ENCODE results near the gene SDF4. TPM values are rescaled to one million over a fixed set of nuclear protein-coding genes. Genes with fewer than 3 reads are reported as not detected.

Gene SDF4
- total RNA-seq, 1 donor from 2014 or later = 93.8 TPM

DNA sequence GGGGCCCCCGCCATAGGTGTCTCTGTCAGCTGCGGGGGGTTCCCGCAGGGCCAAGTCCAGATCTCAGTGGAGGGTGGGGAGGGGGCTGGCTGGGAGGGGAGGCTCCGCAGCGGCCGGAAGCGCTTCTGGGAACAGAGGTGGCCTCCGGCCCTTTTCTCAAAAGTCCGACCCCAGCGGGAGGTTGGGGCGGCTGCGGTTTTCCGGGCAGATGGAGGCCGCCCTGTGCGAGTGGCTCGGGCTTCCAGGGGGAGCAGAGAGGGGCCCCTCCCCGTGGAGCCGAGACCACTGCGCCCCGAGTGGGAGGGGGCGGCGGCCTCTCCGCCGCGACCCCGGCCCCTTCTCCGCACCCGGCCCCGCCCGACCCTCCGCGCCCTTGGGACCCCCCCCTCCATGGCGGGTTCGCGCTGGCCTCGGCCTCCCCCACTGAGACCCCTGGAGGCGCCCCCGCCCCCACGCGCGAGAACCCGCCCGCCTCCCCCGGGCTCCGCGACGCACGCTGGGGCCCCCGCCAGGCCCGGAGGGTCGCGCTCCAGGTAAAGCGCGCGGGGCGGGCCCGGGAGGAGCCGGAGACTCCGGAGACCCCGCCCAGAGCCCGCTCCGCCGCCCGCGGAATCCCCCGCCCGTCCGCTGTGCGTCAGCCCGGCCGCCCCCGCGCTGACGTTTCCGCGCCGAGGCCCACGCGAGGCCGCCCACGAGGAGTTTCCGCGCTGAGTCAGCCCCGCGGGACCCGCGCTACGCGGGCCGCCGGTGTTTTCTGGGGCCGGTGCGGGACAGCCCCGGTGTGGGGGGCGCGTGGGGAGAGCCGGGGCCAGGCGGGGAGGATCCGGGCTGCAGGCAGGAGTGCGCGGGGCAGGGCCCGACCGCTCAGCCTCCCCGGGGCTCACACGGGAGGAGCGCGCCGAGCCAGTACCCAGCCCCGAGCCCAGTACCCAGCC, 30.7 kb downstream of the SDF4 start:
- Mint-ChIP-seq H3K27ac (ENCODE audit: unreplicated experiment) (no peak overlapping the region), H3K9me3 (no peaks in the 10 kb centered on the region), H3K36me3 (ENCODE audit: low read depth) (no peaks in the 10 kb centered on the region), H3K4me1 (no peaks in the 10 kb centered on the region), H3K4me3 (no peak overlapping the region), H3K27me3 (ENCODE audit: low read depth) (peaks cover 8% of the 10 kb centered on the region)
- TF ChIP-seq, protein P1, sequence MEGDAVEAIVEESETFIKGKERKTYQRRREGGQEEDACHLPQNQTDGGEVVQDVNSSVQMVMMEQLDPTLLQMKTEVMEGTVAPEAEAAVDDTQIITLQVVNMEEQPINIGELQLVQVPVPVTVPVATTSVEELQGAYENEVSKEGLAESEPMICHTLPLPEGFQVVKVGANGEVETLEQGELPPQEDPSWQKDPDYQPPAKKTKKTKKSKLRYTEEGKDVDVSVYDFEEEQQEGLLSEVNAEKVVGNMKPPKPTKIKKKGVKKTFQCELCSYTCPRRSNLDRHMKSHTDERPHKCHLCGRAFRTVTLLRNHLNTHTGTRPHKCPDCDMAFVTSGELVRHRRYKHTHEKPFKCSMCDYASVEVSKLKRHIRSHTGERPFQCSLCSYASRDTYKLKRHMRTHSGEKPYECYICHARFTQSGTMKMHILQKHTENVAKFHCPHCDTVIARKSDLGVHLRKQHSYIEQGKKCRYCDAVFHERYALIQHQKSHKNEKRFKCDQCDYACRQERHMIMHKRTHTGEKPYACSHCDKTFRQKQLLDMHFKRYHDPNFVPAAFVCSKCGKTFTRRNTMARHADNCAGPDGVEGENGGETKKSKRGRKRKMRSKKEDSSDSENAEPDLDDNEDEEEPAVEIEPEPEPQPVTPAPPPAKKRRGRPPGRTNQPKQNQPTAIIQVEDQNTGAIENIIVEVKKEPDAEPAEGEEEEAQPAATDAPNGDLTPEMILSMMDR (conservative IDR thresholded peaks at IDR 0.05) = no peak
- DNase-seq (ENCODE audit: low read depth, low spot score) = no peak

DNA sequence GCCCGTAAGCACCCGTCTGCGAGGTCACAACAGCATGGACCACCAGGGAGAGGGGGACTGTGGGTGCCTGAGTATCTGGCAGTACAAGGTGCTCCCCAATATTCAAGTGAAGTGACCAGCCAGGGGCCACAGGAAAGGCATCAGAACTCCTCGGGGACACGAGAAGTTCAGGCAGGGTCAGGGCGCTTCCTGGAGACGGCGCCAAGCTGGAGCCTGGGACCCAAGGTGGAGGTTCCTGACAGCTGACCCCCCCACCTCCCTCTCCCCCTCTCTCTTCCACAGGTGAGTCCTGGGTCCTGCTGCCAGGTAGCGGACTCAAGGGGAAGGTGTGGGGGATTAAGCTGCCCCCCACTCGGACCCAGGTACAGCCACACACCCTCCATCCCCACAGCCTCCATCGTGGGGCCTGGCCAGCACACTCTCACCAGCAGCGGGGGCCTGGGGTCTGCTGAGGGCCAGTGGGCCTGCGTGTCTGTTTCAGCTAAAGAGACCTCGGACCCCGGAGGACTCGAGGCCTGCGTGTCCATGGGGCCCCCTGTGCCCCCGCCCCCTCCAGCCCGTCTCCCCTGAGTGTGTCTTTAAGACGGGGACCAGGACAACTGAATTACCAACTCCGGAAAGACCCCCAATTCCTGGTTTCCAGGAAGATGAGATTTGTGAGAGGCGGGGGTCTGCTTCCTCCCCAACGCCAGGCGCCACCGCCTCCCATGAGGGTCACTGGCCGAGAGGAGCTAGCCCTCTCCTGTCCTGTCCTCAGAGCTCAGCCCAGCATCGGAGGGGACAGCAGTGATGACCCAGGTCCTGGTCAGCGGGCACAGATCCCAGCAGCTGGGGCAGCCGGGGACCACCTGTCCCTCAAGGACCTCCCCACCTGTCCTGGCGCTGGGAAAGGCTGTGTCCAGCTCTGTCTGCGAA, 31.6 kb downstream of the SDF4 start:
- TF ChIP-seq, protein P1 (conservative IDR thresholded peaks at IDR 0.05) = no peak
- H3K36me3 Mint-ChIP-seq (ENCODE audit: low read depth) = no peaks in the 10 kb centered on the region
- peaks cover 4% of the 10 kb centered on the region for H3K27me3 Mint-ChIP-seq (ENCODE audit: low read depth)
- no peak overlapping the region for H3K27ac Mint-ChIP-seq (ENCODE audit: unreplicated experiment)
- no peak overlapping the region for H3K4me3 Mint-ChIP-seq
- H3K4me1 Mint-ChIP-seq = no peaks in the 10 kb centered on the region
- H3K9me3 Mint-ChIP-seq = no peaks in the 10 kb centered on the region
- DNase-seq (ENCODE audit: low read depth, low spot score) = no peak

DNA sequence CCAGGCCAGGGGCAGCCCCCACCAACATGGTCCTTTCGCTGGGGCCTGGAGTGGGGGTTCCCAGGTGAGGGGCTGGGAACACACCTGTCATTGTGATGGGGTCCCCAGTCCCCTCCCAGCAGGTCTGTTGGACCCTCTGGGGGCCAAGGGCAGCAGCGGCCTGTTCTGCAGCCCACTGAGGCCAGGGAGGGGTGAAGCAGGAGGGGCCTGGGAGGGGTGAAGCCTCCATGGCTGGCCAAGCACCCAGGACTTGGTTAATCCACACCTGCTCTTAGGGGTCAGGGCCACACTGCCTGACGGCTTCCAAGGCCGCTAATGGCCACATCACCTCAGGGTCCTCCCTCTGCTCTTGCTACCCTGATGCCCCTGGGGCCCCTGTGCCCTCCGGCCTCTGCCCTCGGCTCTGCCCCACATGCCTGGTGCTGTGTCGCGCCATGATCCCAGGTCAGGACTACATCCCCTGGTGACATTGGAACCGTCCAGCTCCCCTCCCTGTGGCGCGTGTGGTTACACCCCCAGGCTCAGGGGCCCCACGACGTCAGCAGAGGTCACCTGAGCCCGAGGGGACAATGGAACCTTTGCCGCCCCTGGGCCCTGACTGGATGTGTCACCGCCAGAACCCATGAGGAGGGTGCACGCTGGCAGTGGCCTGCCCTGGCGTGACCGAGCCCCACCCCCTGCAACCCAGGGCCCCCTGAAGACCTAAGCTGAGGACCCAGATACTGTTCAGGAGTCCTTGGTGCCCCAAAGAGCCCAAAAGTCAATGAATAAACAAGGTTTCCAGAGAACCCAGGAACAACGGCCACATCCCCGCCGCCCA, 32.5 kb downstream of the SDF4 start:
- Mint-ChIP-seq H3K9me3 (peaks cover 5% of the 10 kb centered on the region), H3K27ac (ENCODE audit: unreplicated experiment) (no peak overlapping the region), H3K36me3 (ENCODE audit: low read depth) (no peaks in the 10 kb centered on the region), H3K4me3 (no peak overlapping the region), H3K4me1 (no peaks in the 10 kb centered on the region), H3K27me3 (ENCODE audit: low read depth) (peaks cover 4% of the 10 kb centered on the region)
- DNase-seq (ENCODE audit: low read depth, low spot score) = no peak
- TF ChIP-seq, protein P1 (conservative IDR thresholded peaks at IDR 0.05) = no peak

DNA sequence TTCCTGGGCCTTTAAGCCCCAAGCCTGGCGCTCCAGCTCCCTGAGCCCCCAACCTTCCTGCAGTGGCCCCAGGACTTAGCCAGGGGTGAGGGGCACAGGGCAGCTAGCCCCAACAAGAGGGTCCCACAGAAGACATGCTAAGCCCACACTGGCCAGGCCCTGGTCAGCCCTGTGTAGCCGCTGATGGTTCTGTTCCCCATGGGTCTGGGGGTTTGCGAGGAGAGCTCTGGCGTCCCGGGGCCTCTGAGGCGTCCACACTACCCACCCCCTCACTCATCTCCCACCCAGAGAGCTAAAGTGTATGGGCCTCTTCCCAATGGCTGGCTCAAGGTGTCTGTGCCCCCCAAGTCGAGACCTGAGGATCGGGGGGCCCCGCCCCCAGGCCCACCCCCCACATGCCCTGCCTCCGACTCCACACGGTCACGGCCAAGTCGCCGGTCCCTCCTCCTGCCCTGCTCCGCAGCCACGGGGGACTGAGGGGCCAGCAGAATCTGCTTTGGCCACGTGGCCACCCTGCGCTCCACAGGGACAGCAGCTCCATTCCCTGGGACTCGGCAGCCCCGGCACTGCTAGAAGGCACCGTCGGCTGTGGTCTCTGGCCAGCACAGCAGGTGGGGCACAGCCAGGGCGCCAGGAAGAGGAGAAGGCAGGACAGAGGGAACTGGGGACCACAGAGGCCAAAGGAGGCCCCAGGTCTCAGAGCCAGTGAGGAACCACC, 33.2 kb downstream of the SDF4 start:
- Mint-ChIP-seq H3K36me3 (ENCODE audit: low read depth) (no peaks in the 10 kb centered on the region), H3K27ac (ENCODE audit: unreplicated experiment) (no peak overlapping the region), H3K4me1 (no peaks in the 10 kb centered on the region), H3K9me3 (peaks cover 9% of the 10 kb centered on the region), H3K4me3 (no peak overlapping the region), H3K27me3 (ENCODE audit: low read depth) (peaks cover 4% of the 10 kb centered on the region)
- TF ChIP-seq, protein P1 (conservative IDR thresholded peaks at IDR 0.05) = no peak
- DNase-seq (ENCODE audit: low read depth, low spot score) = no peak
